CD4-positive, alpha-beta T cell (primary cell): Measurements from ENCODE around the gene AOC2. TPM values are rescaled to one million over a fixed set of nuclear protein-coding genes. Genes with fewer than 3 reads are reported as not detected.
"Not testable (repeated sequence)": the region's sequence is repeated elsewhere in the genome, so short reads cannot be mapped to it uniquely, and the experiment has no call there.

Experiments
- ATAC-seq: fragments of 200-7000 bp; cut with Tn5 transposase; one replicate; pipeline ENCODE4 v1.10.0; 2022; ENCODE audit warnings: mild to moderate bottlenecking; ENCODE audit not compliant: poor library complexity
- CTCF ChIA-PET: fragments of 350-600 bp; sonication (Branson Sonifier 250); formaldehyde crosslinking; loops from one replicate; lab custom pipeline; 2021; ENCODE audit warnings: antibody characterized with exemption, inconsistent platforms; lab: Charles Lee
- POLR2A ChIA-PET: fragments of 350-600 bp; sonication (Branson Sonifier 250); formaldehyde crosslinking; loops from one replicate; lab custom pipeline; 2021; ENCODE audit warnings: antibody characterized with exemption, inconsistent platforms; lab: Charles Lee
- DNase-seq, 14 experiments: peaks; one replicate each; pipeline ENCODE4 v3.0.0-alpha.2; 2013 to 2020; ENCODE audit warnings: mixed read lengths in 2 of 14
- H3K27ac ChIP-seq, 2 donors: one replicate each; pipeline versions ENCODE4 v1.5.1 to v1.7.0; 2013; ENCODE audit warnings: low read length in 2 of 2, low read depth in 1 of 2, mild to moderate bottlenecking in 1 of 2
- H3K27me3 ChIP-seq, 2 experiments: 1 replicate in 1 of 2; 2 replicates in 1 of 2; pipeline versions ENCODE4 v1.6.1 to v1.7.0; 2013; ENCODE audit warnings: low read length in 2 of 2, control low read depth in 1 of 2, mild to moderate bottlenecking in 1 of 2, moderate library complexity in 1 of 2; ENCODE audit not compliant: insufficient read depth in 2 of 2, control insufficient read depth in 1 of 2
- H3K36me3 ChIP-seq: one replicate; pipeline ENCODE4 v1.6.1; 2013; ENCODE audit warnings: low read length, control low read depth; ENCODE audit not compliant: insufficient read depth
- H3K4me1 ChIP-seq: one replicate; pipeline ENCODE4 v1.6.1; 2013; ENCODE audit warnings: low read length, control low read depth; ENCODE audit not compliant: insufficient read depth
- H3K4me3 ChIP-seq: one replicate; pipeline ENCODE4 v1.5.1; 2013; ENCODE audit warnings: mild to moderate bottlenecking, low read length, moderate library complexity
- H3K9me3 ChIP-seq, 2 experiments: 1 replicate in 1 of 2; 2 replicates in 1 of 2; pipeline versions ENCODE4 v1.6.1 to v1.7.0; 2013; ENCODE audit warnings: low read length in 2 of 2, mild to moderate bottlenecking in 2 of 2, control low read depth in 1 of 2, moderate library complexity in 1 of 2; ENCODE audit not compliant: control insufficient read depth in 1 of 2, insufficient read depth in 1 of 2
- H3K27ac Mint-ChIP-seq: one replicate; pipeline ENCODE4 v1.8.0; 2020; ENCODE audit warnings: mixed read lengths
- H3K27me3 Mint-ChIP-seq: one replicate; pipeline ENCODE4 v1.8.0; 2021; ENCODE audit warnings: mixed read lengths
- H3K36me3 Mint-ChIP-seq: one replicate; pipeline ENCODE4 v1.8.0; 2021; ENCODE audit warnings: low read depth, mixed read lengths
- H3K4me1 Mint-ChIP-seq: one replicate; pipeline ENCODE4 v1.8.0; 2021; ENCODE audit warnings: low read depth, mixed read lengths
- H3K4me3 Mint-ChIP-seq: one replicate; pipeline ENCODE4 v1.8.0; 2020; ENCODE audit warnings: mild to moderate bottlenecking, mixed read lengths
- H3K9me3 Mint-ChIP-seq: one replicate; pipeline ENCODE4 v1.8.0; 2020; ENCODE audit warnings: mixed read lengths
- CTCF ChIP-seq: fragments of 200-600 bp; IDR thresholded peaks from one replicate; pipeline ENCODE4 v1.8.0; 2022; ENCODE audit warnings: antibody characterized with exemption, mild to moderate bottlenecking
- intact Hi-C, 2 experiments: fragments of 100-400 bp; cut with DNase I in 1 of 2; cut with micrococcal nuclease in 1 of 2; formaldehyde crosslinking; loops; one replicate each; pipeline versions ENCODE4 v1.15.1 to v1.9.0; 2023 to 2025; cut with DNase I, micrococcal nuclease
- total RNA-seq, 174 experiments: library from RNA in 2 of 174; stranded (reverse) in 2 of 174; gene quantifications; one replicate each; pipeline ENCODE4 v1.2.3 and lab custom pipeline; 2021 to 2026

The AOC2 gene
- total RNA-seq, 2 experiments from 2014 or later, result 2.5 to 2.9 TPM

GRCh38 chr17:42871647-42872046, 27.3 kb downstream of the AOC2 start:
- no peaks in the 10 kb centered on the region for H3K4me1 ChIP-seq
- H3K4me3 ChIP-seq, result no peak overlapping the region
- no peak overlapping the region for H3K27ac ChIP-seq
- POLR2A ChIA-PET, result no interaction called here
- TF ChIP-seq CTCF, result no peak
- H3K4me3 Mint-ChIP-seq, result no peak overlapping the region
- DNase-seq, result no peak
- H3K27me3 Mint-ChIP-seq, result peaks cover 24% of the 10 kb centered on the region
- H3K4me1 Mint-ChIP-seq, result no peaks in the 10 kb centered on the region
- H3K36me3 Mint-ChIP-seq, result no peaks in the 10 kb centered on the region
- no peaks in the 10 kb centered on the region for H3K36me3 ChIP-seq
- H3K27me3 ChIP-seq, result peaks cover 5 to 13% of the 10 kb centered on the region in 2 experiments
- CTCF ChIA-PET, result no interaction called here
- intact Hi-C loops, result no loop called here
- H3K27ac Mint-ChIP-seq, result no peak overlapping the region
- H3K9me3 ChIP-seq, result no peaks in the 10 kb centered on the region
- ATAC-seq, result no peak
- H3K9me3 Mint-ChIP-seq, result peaks cover 2% of the 10 kb centered on the region

- H3K36me3 Mint-ChIP-seq, result no peaks in the 10 kb centered on the region
- Histone ChIP-seq H3K4me1 (no peaks in the 10 kb centered on the region), H3K36me3 (no peaks in the 10 kb centered on the region), H3K4me3 (no peak overlapping the region), H3K9me3 (no peaks in the 10 kb centered on the region), H3K27me3 (peaks cover 5 to 13% of the 10 kb centered on the region in 2 experiments), H3K27ac (no peak overlapping the region)
- POLR2A ChIA-PET, result no interaction called here
- H3K27ac Mint-ChIP-seq, result no peak overlapping the region
- no peak for DNase-seq
- H3K9me3 Mint-ChIP-seq, result peaks cover 2% of the 10 kb centered on the region
- intact Hi-C loops, result no loop called here
- no peak for ATAC-seq
- H3K27me3 Mint-ChIP-seq, result peaks cover 29% of the 10 kb centered on the region
- no peak for TF ChIP-seq CTCF
- H3K4me1 Mint-ChIP-seq, result no peaks in the 10 kb centered on the region
- H3K4me3 Mint-ChIP-seq, result no peak overlapping the region
- CTCF ChIA-PET, result no interaction called here
Observed at GRCh38 chr17:42872251-42872965, 28.0 kb downstream of the AOC2 start.

- no peak for DNase-seq
- H3K4me3 ChIP-seq, result no peak overlapping the region
- POLR2A ChIA-PET, result no interaction called here
- H3K27ac Mint-ChIP-seq, result no peak overlapping the region
- H3K4me1 ChIP-seq, result no peaks in the 10 kb centered on the region
- H3K36me3 Mint-ChIP-seq, result no peaks in the 10 kb centered on the region
- peaks cover 35% of the 10 kb centered on the region for H3K27me3 Mint-ChIP-seq
- intact Hi-C loops, result no loop called here
- H3K9me3 Mint-ChIP-seq, result peaks cover 2% of the 10 kb centered on the region
- H3K27ac ChIP-seq, result no peak overlapping the region
- no peaks in the 10 kb centered on the region for H3K36me3 ChIP-seq
- no peaks in the 10 kb centered on the region for H3K4me1 Mint-ChIP-seq
- peaks cover 5 to 13% of the 10 kb centered on the region in 2 experiments for H3K27me3 ChIP-seq
- no peak overlapping the region for H3K4me3 Mint-ChIP-seq
- TF ChIP-seq CTCF, result no peak
- no peak for ATAC-seq
- no peaks in the 10 kb centered on the region for H3K9me3 ChIP-seq
- CTCF ChIA-PET, result no interaction called here
Observed at GRCh38 chr17:42873315-42873714, 28.9 kb downstream of the AOC2 start.

- H3K4me1 Mint-ChIP-seq, H3K9me3 ChIP-seq, H3K27ac Mint-ChIP-seq, H3K9me3 Mint-ChIP-seq, POLR2A ChIA-PET, H3K36me3 ChIP-seq, H3K27ac ChIP-seq, ATAC-seq, H3K36me3 Mint-ChIP-seq, H3K4me1 ChIP-seq, H3K4me3 Mint-ChIP-seq, CTCF ChIA-PET, intact Hi-C loops, DNase-seq, H3K4me3 ChIP-seq: not testable (repeated sequence)
- peaks cover 34% of the 10 kb centered on the region for H3K27me3 Mint-ChIP-seq
- peaks cover 0 to 10% of the 10 kb centered on the region in 2 experiments for H3K27me3 ChIP-seq
Observed at GRCh38 chr17:42873932-42874695, 29.7 kb downstream of the AOC2 start.
